Retinal pigment epithelial cell (primary cell): ENCODE results near the gene RBMS1.

Experiments used
- DNase-seq: peaks from one replicate; pipeline ENCODE4 v3.0.0-alpha.2; 2010; ENCODE audit warnings: low read depth
- H3K4me3 ChIP-seq: 2 replicates; pipeline ENCODE4 v1.5.1; 2011; ENCODE audit warnings: mild to moderate bottlenecking, low read length, control low read depth, moderate library complexity
- CTCF ChIP-seq: conservative IDR thresholded peaks from 2 replicates; pipeline ENCODE4 v1.5.1; 2011; ENCODE audit warnings: low read depth, low read length, control low read depth, inconsistent platforms

The RBMS1 gene

GRCh38 chr2:160308476-160308875, 185.1 kb downstream of the RBMS1 start:
- DNase-seq = no peak
- H3K4me3 ChIP-seq = no peak overlapping the region
- no peak for TF ChIP-seq CTCF

GRCh38 chr2:160306985-160307384, 186.6 kb downstream of the RBMS1 start:
- no peak overlapping the region for H3K4me3 ChIP-seq
- no peak for TF ChIP-seq CTCF
- DNase-seq = peak; percentile 67

- TF ChIP-seq CTCF = no peak
- no peak for DNase-seq
- H3K4me3 ChIP-seq = no peak overlapping the region
Observed at GRCh38 chr2:160305081-160305750, 188.4 kb downstream of the RBMS1 start.

- no peak for DNase-seq
- no peak overlapping the region for H3K4me3 ChIP-seq
- TF ChIP-seq CTCF = no peak
Observed at GRCh38 chr2:160303527-160303926, 190.1 kb downstream of the RBMS1 start.

- TF ChIP-seq CTCF = no peak
- no peak overlapping the region for H3K4me3 ChIP-seq
- no peak for DNase-seq
Observed at GRCh38 chr2:160303076-160303475, 190.5 kb downstream of the RBMS1 start.

GRCh38 chr2:160301420-160301819, 192.2 kb downstream of the RBMS1 start:
- TF ChIP-seq CTCF = no peak
- DNase-seq = no peak
- H3K4me3 ChIP-seq = no peak overlapping the region

- TF ChIP-seq CTCF = no peak
- no peak overlapping the region for H3K4me3 ChIP-seq
- no peak for DNase-seq
Observed at GRCh38 chr2:160300203-160300602, 193.4 kb downstream of the RBMS1 start.
